Activated B cell treated with CpG ODN at 0.5 μM for 24 hours (primary cell): ENCODE results near the gene SLC35D3. TPM values are rescaled to one million over a fixed set of nuclear protein-coding genes. Genes with fewer than 3 reads are reported as not detected.
A peak's percentile ranks its signal among the peaks of the same experiment; 100 is the strongest.

Source experiments
- ATAC-seq: fragments of 200-7000 bp; cut with Tn5 transposase; one replicate; pipeline ENCODE4 v1.10.0; 2021; ENCODE audit warnings: low read depth, mild to moderate bottlenecking, moderate library complexity
- CTCF ChIA-PET: fragments of 350-600 bp; sonication (Branson Sonifier 250); formaldehyde crosslinking; loops from one replicate; lab custom pipeline; 2021; ENCODE audit warnings: antibody characterized with exemption; lab: Charles Lee
- POLR2A ChIA-PET: fragments of 350-600 bp; sonication (Branson Sonifier 250); formaldehyde crosslinking; loops from one replicate; lab custom pipeline; 2021; ENCODE audit warnings: antibody characterized with exemption; lab: Charles Lee
- DNase-seq: peaks from one replicate; pipeline ENCODE4 v3.0.0; 2022
- H3K27ac Mint-ChIP-seq: one replicate; pipeline ENCODE4 v1.8.0; 2020; ENCODE audit warnings: mixed read lengths
- H3K27me3 Mint-ChIP-seq: one replicate; pipeline ENCODE4 v1.8.0; 2021; ENCODE audit warnings: mixed read lengths
- H3K36me3 Mint-ChIP-seq: one replicate; pipeline ENCODE4 v1.8.0; 2021; ENCODE audit warnings: low read depth, mixed read lengths
- H3K4me1 Mint-ChIP-seq: one replicate; pipeline ENCODE4 v1.8.0; 2021; ENCODE audit warnings: mixed read lengths
- H3K4me3 Mint-ChIP-seq: one replicate; pipeline ENCODE4 v1.8.0; 2020; ENCODE audit warnings: mild to moderate bottlenecking, mixed read lengths
- H3K9me3 Mint-ChIP-seq: one replicate; pipeline ENCODE4 v1.8.0; 2020; ENCODE audit warnings: mixed read lengths
- CTCF ChIP-seq: fragments of 200-600 bp; IDR thresholded peaks from one replicate; pipeline ENCODE4 v1.8.0; 2022; ENCODE audit warnings: antibody characterized with exemption, mild to moderate bottlenecking
- intact Hi-C: fragments of 100-400 bp; cut with micrococcal nuclease; formaldehyde crosslinking; loops from one replicate; pipeline ENCODE4 v1.15.1; 2024
- total RNA-seq: library from RNA; stranded (reverse); gene quantifications from 2 replicates; pipeline ENCODE4 v1.2.3, GENCODE V29; 2022

Gene SLC35D3
- total RNA-seq, 1 donor from 2014 or later: not detected

- Mint-ChIP-seq H3K4me3 (no peak overlapping the region), H3K27ac (no peak overlapping the region), H3K9me3 (peaks cover 2% of the 10 kb centered on the region), H3K4me1 (no peaks in the 10 kb centered on the region), H3K36me3 (no peaks in the 10 kb centered on the region), H3K27me3 (peaks cover 7% of the 10 kb centered on the region)
- ChIA-PET POLR2A (no interaction called here), CTCF (no interaction called here)
- no peak for ATAC-seq
- TF ChIP-seq CTCF: no peak
- intact Hi-C loops: no loop called here
- no peak for DNase-seq
Observed at GRCh38 chr6:136950436-136951126, 28.5 kb downstream of the SLC35D3 start.

DNA sequence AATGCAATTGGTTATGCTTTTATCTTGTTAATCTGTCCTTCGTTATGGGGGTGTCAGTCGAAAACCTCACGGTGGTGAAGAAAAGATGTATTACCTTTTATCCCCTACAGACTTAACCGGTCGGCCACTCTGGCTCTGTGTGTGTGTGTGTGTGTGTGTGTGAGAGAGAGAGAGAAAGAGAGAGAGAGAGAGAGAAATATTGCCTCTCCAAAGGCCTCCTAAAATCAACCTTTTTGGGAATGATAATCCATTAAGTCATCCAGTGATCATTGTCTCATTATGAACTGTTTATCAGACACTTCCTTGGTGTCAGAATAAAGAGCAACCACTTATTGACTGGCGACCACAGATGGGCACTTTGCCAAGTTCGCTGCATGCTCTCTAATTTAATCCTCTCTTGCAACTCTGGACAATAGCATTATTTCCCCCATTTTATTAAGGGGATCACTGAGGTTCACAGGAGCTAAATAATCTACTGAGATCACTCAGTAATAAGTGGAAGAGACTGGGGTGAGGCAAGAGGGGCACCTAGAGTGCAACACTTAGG lies 30.7 kb downstream of the SLC35D3 start:
- Mint-ChIP-seq H3K4me1 (peaks cover 8% of the 10 kb centered on the region), H3K27ac (no peak overlapping the region), H3K36me3 (no peaks in the 10 kb centered on the region), H3K27me3 (peaks cover 7% of the 10 kb centered on the region), H3K9me3 (peaks cover 2% of the 10 kb centered on the region), H3K4me3 (no peak overlapping the region)
- no peak for TF ChIP-seq CTCF
- ATAC-seq (no peak), DNase-seq (no peak)
- POLR2A ChIA-PET: no interaction called here
- intact Hi-C loops: no loop called here
- CTCF ChIA-PET: no interaction called here

- POLR2A ChIA-PET: no interaction called here
- DNase-seq: no peak
- Mint-ChIP-seq H3K4me3 (no peak overlapping the region), H3K27me3 (peaks cover 7% of the 10 kb centered on the region), H3K27ac (no peak overlapping the region), H3K9me3 (no peaks in the 10 kb centered on the region), H3K36me3 (no peaks in the 10 kb centered on the region), H3K4me1 (peaks cover 8% of the 10 kb centered on the region)
- CTCF ChIA-PET: no interaction called here
- no peak for ATAC-seq
- intact Hi-C loops: no loop called here
- TF ChIP-seq CTCF: no peak
Observed at GRCh38 chr6:136955123-136955522, 33.0 kb downstream of the SLC35D3 start.

GRCh38 chr6:136956590-136957544 lies 34.8 kb downstream of the SLC35D3 start:
- Mint-ChIP-seq H3K4me1 (peaks cover 8% of the 10 kb centered on the region), H3K9me3 (no peaks in the 10 kb centered on the region), H3K27me3 (peaks cover 8% of the 10 kb centered on the region), H3K27ac (no peak overlapping the region), H3K36me3 (no peaks in the 10 kb centered on the region), H3K4me3 (peak overlapping the region; percentile 30)
- POLR2A ChIA-PET: no interaction called here
- no peak for ATAC-seq
- no peak for TF ChIP-seq CTCF
- intact Hi-C loops: no loop called here
- DNase-seq: no peak
- CTCF ChIA-PET: no interaction called here

- no peak overlapping the region for H3K27ac Mint-ChIP-seq
- intact Hi-C loops: no loop called here
- no peak for ATAC-seq
- H3K4me3 Mint-ChIP-seq: no peak overlapping the region
- peaks cover 8% of the 10 kb centered on the region for H3K4me1 Mint-ChIP-seq
- no peak for DNase-seq
- H3K27me3 Mint-ChIP-seq: peaks cover 8% of the 10 kb centered on the region
- no peaks in the 10 kb centered on the region for H3K9me3 Mint-ChIP-seq
- ChIA-PET CTCF (no interaction called here), POLR2A (no interaction called here)
- no peak for TF ChIP-seq CTCF
- no peaks in the 10 kb centered on the region for H3K36me3 Mint-ChIP-seq
Observed at GRCh38 chr6:136958168-136958567, 36.1 kb downstream of the SLC35D3 start.
